ENCODE results near the gene SIM1.

DNA sequence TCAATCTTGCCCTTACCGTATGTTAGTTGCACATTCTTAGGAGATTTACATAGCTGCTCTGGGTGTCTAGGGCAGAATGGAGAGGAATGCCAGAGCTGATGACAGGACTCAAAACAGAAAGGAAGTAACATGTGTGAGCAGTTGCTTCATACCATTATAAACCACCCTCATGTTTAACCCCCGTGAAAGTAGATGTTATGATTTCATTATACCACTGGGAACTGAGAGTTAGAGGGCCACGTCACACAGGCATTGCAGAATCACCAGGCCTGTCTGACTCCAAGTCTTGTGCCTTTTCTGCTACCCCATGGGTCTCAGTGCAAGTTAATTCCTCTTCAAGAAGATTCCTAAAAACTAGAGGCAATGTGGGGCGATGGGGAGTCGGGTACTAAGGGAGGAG is 23.5 kb upstream of the SIM1 start:
- TF ChIP-seq, protein P1, sequence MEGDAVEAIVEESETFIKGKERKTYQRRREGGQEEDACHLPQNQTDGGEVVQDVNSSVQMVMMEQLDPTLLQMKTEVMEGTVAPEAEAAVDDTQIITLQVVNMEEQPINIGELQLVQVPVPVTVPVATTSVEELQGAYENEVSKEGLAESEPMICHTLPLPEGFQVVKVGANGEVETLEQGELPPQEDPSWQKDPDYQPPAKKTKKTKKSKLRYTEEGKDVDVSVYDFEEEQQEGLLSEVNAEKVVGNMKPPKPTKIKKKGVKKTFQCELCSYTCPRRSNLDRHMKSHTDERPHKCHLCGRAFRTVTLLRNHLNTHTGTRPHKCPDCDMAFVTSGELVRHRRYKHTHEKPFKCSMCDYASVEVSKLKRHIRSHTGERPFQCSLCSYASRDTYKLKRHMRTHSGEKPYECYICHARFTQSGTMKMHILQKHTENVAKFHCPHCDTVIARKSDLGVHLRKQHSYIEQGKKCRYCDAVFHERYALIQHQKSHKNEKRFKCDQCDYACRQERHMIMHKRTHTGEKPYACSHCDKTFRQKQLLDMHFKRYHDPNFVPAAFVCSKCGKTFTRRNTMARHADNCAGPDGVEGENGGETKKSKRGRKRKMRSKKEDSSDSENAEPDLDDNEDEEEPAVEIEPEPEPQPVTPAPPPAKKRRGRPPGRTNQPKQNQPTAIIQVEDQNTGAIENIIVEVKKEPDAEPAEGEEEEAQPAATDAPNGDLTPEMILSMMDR (conservative IDR thresholded peaks at IDR 0.05), result no peak
- no peak for TF ChIP-seq EZH2 (IDR thresholded peaks at IDR 0.05; ENCODE audit: low read depth)
